Stimulated activated CD8-positive, alpha-beta memory T cell treated with anti-CD3 and anti-CD28 coated beads, Interleukin-4, amount 100 ng/mL, for 4 hours (primary cell): ENCODE results near the gene SSR2.
"Not testable (repeated sequence)": the region's sequence is repeated elsewhere in the genome, so short reads cannot be mapped to it uniquely, and the experiment has no call there.

Experiments
- DNase-seq, 2 donors: peaks; one replicate each; pipeline ENCODE4 v3.0.0-alpha.2; 2020; ENCODE audit warnings: low read depth in 2 of 2, low spot score in 1 of 2

Gene SSR2

GRCh38 chr1:156048663-156049258, 28.0 kb upstream of the SSR2 start:
- DNase-seq, result no peak

GRCh38 chr1:156045076-156045475, 24.3 kb upstream of the SSR2 start:
- DNase-seq, result no peak

GRCh38 chr1:156042828-156043227, 22.1 kb upstream of the SSR2 start:
- no peak for DNase-seq

GRCh38 chr1:156034991-156035390, 14.2 kb upstream of the SSR2 start:
- DNase-seq, result not testable (repeated sequence)

GRCh38 chr1:156033011-156033410, 12.3 kb upstream of the SSR2 start:
- no peak for DNase-seq

- no peak for DNase-seq
These were observed 5.8 kb upstream of the SSR2 start for GRCh38 chr1:156026588-156026987.

- DNase-seq, result no peak
These were observed 5.1 kb upstream of the SSR2 start for GRCh38 chr1:156025876-156026275.

GRCh38 chr1:156024801-156025200, 4.0 kb upstream of the SSR2 start:
- no peak for DNase-seq

GRCh38 chr1:156021954-156022353, 1.2 kb upstream of the SSR2 start:
- DNase-seq, result no peak

GRCh38 chr1:156021093-156021428, 310 bp upstream of the SSR2 start:
- DNase-seq, result no peak

- no peak for DNase-seq
These were observed 832 bp downstream of the SSR2 start for GRCh38 chr1:156019946-156020292.

- DNase-seq, result no peak
These were observed 5.9 kb downstream of the SSR2 start for GRCh38 chr1:156014829-156015228.

GRCh38 chr1:156012051-156012817, 8.5 kb downstream of the SSR2 start:
- DNase-seq, result no peak

GRCh38 chr1:156009404-156009803, 11.3 kb downstream of the SSR2 start:
- DNase-seq, result no peak

GRCh38 chr1:156006666-156007376, 13.9 kb downstream of the SSR2 start:
- no peak for DNase-seq

GRCh38 chr1:156004843-156005584, 15.7 kb downstream of the SSR2 start:
- DNase-seq, result no peak

GRCh38 chr1:156003923-156004188, 16.9 kb downstream of the SSR2 start:
- DNase-seq, result no peak

- DNase-seq, result no peak
These were observed 18.4 kb downstream of the SSR2 start for GRCh38 chr1:156002188-156002911.

GRCh38 chr1:156001662-156002171, 19.0 kb downstream of the SSR2 start:
- DNase-seq, result no peak

- no peak for DNase-seq
These were observed 19.6 kb downstream of the SSR2 start for GRCh38 chr1:156001021-156001661.

GRCh38 chr1:155999964-156000363, 20.8 kb downstream of the SSR2 start:
- DNase-seq, result no peak
